AG04449 (cell line): Measurements from ENCODE around the gene PBX4.

Experiments
- CTCF ChIA-PET: fragments of 350-600 bp; formaldehyde crosslinking; extraction: SDS; loops from one replicate; lab custom pipeline; 2021; ENCODE audit warnings: antibody characterized with exemption; lab: Yijun Ruan, JAX
- POLR2A ChIA-PET: fragments of 400-600, 350-600 bp; formaldehyde crosslinking; extraction: SDS; loops from one replicate; lab custom pipeline; 2020; ENCODE audit warnings: antibody characterized with exemption, inconsistent platforms; lab: Yijun Ruan, JAX
- DNase-seq: peaks from one replicate; pipeline ENCODE4 v3.0.0-alpha.2; 2010; ENCODE audit warnings: low read depth, low spot score
- H3K4me3 ChIP-seq: 2 replicates; pipeline ENCODE4 v1.5.1; 2011; ENCODE audit warnings: low read depth, mild to moderate bottlenecking, control low read depth, low read length
- CTCF ChIP-seq: IDR thresholded peaks from one replicate; pipeline ENCODE4 v1.5.1; 2011; ENCODE audit warnings: mild to moderate bottlenecking, moderate library complexity, low read length, control low read depth, inconsistent platforms; ENCODE audit not compliant: insufficient read depth; ENCODE audit errors: missing control alignments

Gene PBX4

GRCh38 chr19:19528721-19529490, 89.6 kb downstream of the PBX4 start, which contains the start of gene YJEFN3:
Gene YJEFN3 (plus strand): TSS chr19:19528911. CDS start chr19:19528933, 22 bp downstream.
- CTCF ChIA-PET = interaction anchor here (0.9 to 12.9 kb wide), 7 partner anchors 15 to 123 kb away, joined by 3 to 279 read pairs (median 4); partner anchors contain the start of gene GMIP
- no peak for TF ChIP-seq CTCF
- POLR2A ChIA-PET = no interaction called here
- H3K4me3 ChIP-seq = no peak within 1 kb of the TSS
- DNase-seq = no peak

- no peak for TF ChIP-seq CTCF
- H3K4me3 ChIP-seq = no peak overlapping the region
- DNase-seq = no peak
- ChIA-PET POLR2A (no interaction called here), CTCF (interaction anchor here (1.1 to 12.9 kb wide), 5 partner anchors 16 to 124 kb away, joined by 4 to 279 read pairs (median 4); partner anchors contain the start of gene GMIP)
Observed at GRCh38 chr19:19527674-19528625, 90.5 kb downstream of the PBX4 start.

- H3K4me3 ChIP-seq = no peak overlapping the region
- DNase-seq = no peak
- no peak for TF ChIP-seq CTCF
- ChIA-PET CTCF (interaction anchor here (8.6 to 12.9 kb wide), 2 partner anchors 24 to 120 kb away, joined by 142 to 279 read pairs; partner anchors contain the start of gene GMIP), POLR2A (no interaction called here)
Observed at GRCh38 chr19:19527371-19527656, 91.2 kb downstream of the PBX4 start.

GRCh38 chr19:19526581-19527370, 91.7 kb downstream of the PBX4 start:
- ChIA-PET POLR2A (no interaction called here), CTCF (interaction anchor here (8.6 to 12.9 kb wide), 2 partner anchors 25 to 120 kb away, joined by 142 to 279 read pairs; partner anchors contain the start of gene GMIP)
- H3K4me3 ChIP-seq = no peak overlapping the region
- no peak for DNase-seq
- no peak for TF ChIP-seq CTCF

GRCh38 chr19:19525611-19526380, 92.7 kb downstream of the PBX4 start:
- TF ChIP-seq CTCF = no peak
- POLR2A ChIA-PET = no interaction called here
- no peak for DNase-seq
- H3K4me3 ChIP-seq = no peak overlapping the region
- CTCF ChIA-PET = interaction anchor here (1.7 to 8.6 kb wide), 2 partner anchors 26 to 118 kb away, joined by 7 to 142 read pairs; partner anchors contain the start of gene GMIP
